ENCODE data around the gene ERRFI1.
"Not testable (repeated sequence)": the region's sequence is repeated elsewhere in the genome, so short reads cannot be mapped to it uniquely, and the experiment has no call there.

ERRFI1 gene, protein sequence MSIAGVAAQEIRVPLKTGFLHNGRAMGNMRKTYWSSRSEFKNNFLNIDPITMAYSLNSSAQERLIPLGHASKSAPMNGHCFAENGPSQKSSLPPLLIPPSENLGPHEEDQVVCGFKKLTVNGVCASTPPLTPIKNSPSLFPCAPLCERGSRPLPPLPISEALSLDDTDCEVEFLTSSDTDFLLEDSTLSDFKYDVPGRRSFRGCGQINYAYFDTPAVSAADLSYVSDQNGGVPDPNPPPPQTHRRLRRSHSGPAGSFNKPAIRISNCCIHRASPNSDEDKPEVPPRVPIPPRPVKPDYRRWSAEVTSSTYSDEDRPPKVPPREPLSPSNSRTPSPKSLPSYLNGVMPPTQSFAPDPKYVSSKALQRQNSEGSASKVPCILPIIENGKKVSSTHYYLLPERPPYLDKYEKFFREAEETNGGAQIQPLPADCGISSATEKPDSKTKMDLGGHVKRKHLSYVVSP

DNA sequence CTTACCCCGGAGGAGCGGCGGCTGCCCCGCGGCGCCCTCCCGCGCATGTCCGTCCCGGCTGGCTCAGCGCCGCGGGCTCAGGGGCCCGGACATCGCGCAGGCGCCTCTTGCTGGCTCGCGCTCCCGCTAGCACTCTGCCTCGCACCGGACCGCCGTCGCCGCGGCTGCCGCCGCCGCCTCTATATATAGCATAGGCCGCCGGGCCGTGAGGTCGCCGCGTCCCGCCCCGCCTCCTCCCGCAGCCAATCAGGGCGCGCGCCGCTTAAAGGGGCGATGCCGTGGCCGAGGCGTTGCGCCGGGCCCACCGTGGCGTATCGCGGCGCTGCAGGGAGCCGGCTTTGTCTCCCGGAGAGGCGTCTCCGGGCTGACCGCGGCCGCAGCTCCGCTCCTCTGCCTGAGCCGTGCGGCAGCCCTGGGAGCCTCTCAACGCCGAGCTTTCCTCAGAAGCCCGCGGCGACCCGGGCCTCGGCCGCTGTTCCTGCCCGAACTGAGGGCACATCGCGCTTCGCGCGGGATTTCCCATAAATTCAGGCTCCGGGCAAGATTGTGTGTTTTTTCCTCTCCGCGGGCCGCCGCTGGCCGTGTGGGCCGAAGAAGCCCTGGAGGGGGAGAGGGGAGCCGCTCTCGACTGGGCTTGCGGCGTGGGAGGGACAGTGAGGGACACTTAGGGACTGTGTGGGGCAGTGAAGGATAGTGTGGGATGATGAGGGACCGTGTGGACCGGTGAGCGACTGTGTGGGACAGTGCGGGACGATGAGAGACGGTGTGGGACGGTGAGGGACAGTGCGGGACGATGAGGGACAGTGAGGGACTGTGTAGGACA lies at the start of gene ERRFI1:
Gene ERRFI1 (minus strand): TSS at position 157 of the 823 bp plus-strand sequence. CDS start 10,690 bp downstream, outside the sequence.
- DNase-seq (ENCODE audit: low spot score): peak; percentile 98

DNA sequence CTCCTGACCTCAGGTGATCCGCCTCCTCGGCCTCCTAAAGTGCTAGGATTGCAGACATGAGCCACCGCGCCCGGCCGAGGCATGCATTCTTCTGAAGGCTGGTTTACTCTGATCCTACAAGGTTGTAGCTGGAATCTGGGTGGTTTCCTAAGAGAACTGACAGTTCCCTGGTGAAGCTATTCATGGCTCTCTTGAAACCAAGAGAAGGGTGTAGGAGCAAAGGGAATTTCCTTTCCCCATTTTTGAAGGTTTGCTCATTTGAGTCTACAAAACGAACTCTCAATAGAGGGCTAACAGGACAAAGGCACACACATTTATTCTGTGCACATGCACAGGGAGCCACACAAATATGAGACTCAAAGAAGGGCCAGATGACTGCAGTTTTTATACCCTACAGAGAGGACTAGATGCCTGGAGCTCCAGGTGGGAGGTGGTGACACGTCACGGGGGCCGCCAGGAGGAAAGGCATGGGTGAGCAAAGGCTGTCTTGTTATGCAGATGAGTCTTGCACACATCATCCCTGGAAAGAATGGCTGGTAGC lies 49.5 kb upstream of the ERRFI1 start:
- DNase-seq (ENCODE audit: low spot score): no peak

DNA sequence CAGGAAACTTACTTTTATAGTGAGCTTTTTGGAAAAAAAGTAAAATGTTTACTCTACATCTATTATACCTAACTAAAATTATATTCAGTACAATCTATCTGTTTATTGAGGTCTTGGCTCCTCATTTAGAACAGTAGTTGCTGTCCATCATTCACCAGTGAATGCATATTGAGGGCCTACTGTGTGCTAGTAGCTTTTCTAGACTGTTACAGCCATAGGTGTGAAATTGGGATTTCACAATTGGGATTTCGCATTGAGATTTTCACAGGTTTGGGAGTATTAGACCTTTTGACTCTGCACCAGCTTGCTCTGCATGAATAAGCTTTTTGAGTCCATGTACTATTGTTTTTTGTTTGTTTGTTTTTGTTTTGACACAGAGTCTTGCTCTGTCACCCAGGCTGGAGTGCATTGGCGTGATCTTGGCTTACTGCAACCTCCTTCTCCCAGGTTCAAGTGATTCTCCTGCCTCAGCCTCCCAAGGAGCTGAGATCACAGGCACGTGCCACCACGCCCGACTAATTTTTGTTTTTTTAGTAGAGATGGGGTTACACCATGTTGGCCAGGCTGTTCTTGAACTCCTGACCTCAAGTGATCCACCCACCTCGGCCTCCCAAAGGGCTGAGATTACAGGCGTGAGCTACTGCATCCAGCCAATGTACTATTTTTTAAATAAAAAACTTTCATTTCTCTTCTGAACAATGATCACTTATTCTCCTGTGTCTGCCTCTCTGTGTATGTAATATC lies 47.2 kb upstream of the ERRFI1 start:
- no peak for DNase-seq (ENCODE audit: low spot score)

DNA sequence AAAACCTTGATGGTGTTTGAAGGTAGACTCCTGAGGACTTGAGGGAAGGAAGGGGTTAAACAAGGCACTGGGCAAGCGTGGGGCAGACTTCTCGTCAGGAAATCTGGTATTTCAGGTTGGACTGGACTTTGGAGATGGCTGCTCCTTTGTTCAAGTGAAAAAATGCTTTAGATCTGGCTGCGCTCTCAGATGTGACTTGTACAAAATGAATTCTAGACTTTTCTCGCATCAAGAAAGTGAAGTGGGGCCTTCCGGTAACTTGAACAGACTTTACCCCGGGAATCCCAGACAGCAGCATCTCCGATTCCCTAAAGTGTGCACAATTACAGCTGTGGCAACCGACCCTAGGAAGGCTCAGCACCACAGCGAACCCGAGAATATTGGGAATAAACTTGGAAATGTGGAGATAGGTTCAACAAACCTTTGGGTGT lies 44.3 kb upstream of the ERRFI1 start:
- no peak for DNase-seq (ENCODE audit: low spot score)

DNA sequence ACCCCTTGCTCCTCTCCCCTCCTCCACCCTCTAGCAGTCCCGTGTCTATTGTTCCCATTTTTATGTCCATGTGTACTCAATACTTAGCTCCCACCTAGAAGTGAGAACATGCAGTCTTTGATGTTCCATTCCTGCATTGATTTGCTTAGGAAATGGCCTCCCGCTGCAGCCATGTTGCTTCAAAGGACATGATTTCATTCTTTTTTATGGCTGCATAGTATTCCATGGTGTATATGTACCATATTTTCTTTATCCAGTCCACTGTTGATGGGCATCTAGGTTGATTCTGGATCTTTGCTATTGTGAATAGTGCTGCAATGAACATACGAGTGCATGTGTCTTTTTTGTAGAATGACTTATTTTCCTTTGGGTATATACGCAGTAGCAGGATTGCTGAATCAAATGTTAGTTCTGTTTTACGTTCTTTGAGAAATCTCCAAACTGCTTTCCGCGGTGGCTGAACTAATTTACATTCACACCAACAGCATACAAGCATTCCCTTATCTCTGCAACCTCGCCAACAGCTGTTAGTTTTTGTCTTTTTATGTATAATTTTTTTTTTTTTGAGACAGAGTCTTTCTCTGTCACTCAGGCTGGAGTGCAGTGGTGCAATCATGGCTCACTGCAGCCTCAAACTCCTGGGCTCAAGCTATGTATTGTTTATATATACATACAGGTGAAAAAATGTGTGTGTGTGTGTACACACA lies 43.7 kb upstream of the ERRFI1 start:
- DNase-seq (ENCODE audit: low spot score): not testable (repeated sequence)

DNA sequence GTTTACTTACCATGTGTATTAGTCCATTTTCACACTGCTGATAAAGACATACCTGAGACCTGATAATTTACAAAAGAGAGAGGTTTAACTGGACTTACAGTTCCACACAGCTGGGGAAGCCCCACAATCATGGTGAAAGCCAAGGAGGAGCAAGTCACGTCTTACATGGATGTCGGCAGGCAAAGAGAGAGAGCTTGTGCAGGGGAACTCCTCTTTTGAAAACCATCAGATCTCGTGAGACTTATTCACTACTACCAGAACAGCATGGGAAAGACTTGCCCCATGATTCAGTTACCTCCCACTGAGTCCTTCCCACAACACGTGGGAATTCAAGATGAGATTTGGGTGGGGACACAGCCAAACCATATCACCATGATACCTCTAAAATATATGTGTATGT lies 39.3 kb upstream of the ERRFI1 start:
- no peak for DNase-seq (ENCODE audit: low spot score)

DNA sequence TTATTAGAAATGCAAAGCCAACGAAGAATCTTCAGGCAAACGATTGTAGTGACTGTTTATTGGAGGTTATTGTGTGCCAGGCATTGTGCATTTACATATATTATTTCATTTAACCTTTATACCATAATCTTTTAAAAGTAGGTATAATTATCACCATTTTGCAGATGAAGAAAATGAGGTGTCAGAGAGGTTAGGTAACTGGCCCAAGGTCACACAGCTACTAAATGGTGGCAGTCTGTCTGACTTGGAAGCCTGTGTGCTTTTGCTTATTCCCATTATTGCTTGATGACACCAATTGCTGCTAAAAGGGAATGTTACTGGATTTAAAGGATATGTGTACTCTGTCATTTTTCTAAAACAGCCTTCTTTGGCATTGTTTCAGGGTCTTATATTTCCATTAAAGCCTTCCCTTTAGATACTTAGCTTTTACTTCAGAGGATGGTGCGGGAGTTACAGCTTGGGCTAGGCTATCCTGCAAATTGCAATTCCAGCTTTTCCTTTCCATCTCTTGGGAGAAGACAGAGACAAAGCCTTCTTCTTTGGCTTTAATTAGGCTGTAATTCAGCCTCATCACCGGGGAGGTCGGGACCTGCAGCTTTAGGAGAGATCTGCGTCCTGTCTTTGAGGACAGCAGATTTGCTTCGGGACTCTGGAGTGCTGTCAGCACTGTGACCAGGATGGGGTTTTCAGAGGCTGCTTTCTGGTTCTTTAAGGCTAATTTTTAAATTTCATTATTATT lies 37.4 kb upstream of the ERRFI1 start:
- no peak for DNase-seq (ENCODE audit: low spot score)

DNA sequence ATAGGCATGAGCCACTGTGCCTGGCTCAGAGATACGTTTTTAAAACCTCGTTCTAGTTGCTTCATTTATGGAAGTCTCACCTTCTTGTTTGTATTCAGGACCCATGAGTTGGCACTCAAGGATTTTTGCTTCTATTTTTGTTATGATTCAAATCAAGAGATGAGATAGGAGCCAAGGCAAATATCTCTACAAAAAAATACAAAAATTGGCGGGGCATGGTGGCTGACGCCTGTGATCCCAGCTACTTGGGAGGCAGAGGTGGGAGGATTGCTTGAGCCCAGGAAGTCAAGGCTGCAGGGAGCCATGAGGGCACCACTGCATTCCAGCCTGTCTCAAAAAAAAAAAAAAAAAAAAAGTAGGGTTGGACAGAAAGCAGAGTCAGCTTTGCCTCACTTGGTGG lies 36.8 kb upstream of the ERRFI1 start:
- DNase-seq (ENCODE audit: low spot score): no peak

DNA sequence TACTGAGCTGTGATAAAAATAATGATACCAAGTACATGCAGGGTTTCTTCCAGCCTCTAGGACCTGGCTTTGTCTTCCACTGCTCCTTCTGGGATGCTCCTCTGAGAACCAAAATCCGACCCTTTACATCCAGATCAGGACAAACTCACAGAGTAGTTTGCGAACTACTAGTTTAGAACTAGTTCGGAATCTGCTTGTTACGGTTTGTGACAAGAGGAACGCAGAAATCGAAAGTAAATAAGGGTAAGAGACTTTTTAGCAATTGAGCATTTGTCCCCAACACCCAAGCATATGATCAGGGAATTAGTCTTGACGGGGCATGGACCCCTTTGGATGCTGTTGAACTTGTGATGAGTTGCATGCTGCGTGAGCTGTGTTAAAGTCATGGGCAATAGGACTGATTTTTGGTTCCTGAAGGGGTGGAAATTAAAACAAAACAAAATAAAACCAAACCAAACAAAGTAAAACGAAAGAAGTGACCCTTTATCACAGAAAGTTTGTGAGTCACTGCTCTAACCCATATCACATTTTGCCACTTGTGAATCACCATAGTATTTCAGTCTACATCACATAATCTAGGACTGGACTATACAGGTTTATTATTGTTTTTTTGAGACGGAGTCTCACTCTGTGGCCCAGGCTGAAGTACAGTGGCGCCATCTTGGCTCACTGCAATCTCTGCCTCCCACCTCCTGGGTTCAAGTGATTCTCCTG lies 35.7 kb upstream of the ERRFI1 start:
- no peak for DNase-seq (ENCODE audit: low spot score)

DNA sequence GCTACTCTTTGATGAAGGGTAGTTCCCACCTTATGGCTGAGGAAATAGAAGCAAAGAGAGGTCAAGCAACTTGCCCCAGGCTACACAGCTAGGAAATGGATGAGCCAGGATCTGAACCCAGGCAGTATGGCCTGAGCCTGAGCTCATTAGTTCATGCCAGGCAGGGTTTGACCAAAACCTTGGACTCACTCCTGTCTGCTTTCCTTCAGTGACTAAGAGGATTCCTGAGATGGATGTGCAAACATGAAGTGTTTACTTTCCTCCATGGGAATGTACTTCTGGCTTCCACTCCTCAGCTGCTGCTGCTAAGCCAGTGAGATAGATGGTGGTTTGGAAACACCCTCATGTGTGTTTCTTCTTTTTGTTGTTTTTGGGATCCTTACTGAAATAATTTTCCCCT lies 35.1 kb upstream of the ERRFI1 start:
- peak; percentile 89 for DNase-seq (ENCODE audit: low spot score)

DNA sequence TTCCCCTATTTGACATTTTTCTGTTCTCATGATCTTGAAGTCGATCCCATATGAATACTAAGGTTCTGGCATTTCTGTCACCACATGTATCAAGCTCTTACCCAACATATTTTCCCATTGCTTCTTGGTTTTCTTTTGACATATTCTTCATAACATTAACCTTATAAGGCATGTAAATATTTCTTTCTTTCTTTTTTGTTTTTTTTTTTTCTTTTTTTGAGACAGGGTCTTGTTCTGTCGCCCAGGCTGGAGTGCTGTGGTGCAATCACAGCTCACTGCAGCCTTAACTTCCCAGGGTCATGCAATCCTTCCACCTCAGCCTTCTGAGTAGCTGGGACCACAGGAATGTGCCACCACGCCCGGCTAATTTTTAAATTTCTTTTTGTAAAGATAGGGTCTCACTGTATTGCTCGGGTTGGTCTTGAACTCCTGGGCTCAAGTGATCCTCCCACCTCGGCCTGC lies 33.1 kb upstream of the ERRFI1 start:
- DNase-seq (ENCODE audit: low spot score): peak; percentile 52

DNA sequence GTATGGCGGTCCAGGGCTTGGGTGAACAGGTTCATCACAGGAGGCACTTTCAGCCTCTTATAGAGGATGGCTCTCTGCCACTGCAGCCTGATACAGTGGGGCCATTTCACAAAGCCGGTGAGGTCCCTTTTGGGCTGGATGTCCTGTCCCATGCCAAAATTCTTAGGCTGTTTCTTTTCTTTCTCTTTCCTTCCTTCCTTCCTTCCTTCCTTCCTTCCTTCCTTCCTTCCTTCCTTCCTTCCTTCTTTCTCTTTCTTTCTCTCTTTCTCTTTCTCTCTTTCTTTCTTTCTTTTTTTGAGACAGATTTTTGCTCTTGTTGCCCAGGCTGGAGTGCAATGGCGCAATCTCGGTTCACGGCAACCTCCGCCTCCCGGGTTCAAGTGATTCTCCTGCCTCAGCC lies 31.7 kb upstream of the ERRFI1 start:
- not testable (repeated sequence) for DNase-seq (ENCODE audit: low spot score)

DNA sequence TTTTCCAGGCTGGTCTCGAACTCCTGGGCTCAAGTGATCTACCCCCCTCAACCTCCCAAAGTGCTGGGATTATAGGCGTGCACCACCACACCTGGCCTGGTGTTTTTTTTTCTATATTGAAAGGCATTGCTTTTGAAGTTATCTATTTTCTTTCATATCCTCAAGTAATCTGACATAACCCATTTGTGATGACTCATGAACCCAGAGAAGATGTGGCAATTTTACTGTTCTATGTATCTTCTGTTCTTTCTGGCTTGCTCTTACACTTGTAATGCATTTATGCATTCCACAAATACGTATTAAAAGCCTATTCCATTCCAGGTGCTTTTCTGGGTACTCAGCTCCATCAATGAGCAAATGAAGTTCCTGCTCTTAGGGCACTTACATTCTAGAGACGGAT lies 29.9 kb upstream of the ERRFI1 start:
- DNase-seq (ENCODE audit: low spot score): peak; percentile 74

DNA sequence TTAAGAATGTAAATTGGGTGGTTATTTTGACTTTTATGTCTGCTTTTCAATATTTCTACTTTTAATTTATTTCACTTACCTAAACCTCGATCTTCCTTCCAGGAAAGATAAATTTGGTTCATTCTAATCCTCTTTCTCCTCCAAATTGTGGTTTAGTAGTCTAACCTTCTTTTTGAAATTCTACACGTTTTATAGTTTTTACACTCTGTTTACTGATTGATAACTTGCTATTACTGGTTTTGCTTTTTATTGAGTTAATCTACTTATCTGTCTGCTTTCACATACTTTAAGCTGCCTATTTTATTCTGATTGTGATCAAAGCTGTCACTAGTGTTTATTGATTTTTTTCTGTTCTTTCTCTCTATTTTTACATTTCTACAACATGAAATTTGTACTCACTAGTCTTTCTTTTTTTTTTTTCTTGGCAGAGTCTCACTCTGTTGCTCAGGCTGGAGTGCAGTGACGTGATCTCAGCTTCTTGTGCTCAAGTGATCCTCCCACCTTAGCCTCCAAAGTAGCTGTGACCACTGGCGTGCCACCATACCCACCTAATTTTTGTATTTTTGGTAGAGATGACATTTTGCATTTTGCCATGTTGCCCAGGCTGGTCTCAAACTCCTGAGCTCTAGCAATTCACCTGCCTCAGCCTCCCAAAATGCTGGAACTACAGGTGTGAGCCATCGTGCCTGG lies 27.9 kb upstream of the ERRFI1 start:
- no peak for DNase-seq (ENCODE audit: low spot score)

DNA sequence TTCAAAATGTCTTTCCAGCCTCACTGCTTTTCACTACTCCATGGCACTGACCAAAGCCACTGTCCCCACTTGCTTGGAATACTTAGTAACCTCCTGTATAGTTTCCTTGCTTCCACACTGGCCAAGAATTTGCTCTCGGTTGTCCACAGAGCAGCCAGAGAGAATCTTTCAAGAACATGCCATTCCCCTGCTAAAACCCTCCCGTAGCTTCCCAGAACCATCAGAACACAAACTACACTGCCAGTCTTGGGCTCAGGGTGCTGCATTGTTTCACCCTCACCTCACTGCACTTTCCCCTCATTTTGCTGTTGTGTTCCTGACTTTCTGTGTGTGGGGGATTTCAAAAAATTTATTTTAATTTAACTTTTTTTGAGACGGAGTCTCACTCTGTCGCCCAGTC lies 25.5 kb upstream of the ERRFI1 start:
- DNase-seq (ENCODE audit: low spot score): no peak

DNA sequence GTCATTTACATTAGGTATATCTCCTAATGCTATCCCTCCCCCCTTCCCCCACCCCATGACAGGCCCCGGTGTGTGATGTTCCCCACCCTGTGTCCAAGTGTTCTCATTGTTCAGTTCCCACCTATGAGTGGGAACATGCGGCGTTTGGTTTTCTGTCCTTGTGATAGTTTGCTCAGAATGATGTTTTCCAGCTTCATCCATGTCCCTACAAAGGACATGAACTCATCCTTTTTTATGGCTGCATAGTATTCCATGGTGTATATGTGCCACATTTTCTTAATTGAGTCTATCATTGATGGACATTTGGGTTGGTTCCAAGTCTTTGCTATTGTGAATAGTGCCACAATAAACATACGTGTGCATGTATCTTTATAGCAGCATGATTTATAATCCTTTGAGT lies 23.1 kb upstream of the ERRFI1 start:
- DNase-seq (ENCODE audit: low spot score): not testable (repeated sequence)

DNA sequence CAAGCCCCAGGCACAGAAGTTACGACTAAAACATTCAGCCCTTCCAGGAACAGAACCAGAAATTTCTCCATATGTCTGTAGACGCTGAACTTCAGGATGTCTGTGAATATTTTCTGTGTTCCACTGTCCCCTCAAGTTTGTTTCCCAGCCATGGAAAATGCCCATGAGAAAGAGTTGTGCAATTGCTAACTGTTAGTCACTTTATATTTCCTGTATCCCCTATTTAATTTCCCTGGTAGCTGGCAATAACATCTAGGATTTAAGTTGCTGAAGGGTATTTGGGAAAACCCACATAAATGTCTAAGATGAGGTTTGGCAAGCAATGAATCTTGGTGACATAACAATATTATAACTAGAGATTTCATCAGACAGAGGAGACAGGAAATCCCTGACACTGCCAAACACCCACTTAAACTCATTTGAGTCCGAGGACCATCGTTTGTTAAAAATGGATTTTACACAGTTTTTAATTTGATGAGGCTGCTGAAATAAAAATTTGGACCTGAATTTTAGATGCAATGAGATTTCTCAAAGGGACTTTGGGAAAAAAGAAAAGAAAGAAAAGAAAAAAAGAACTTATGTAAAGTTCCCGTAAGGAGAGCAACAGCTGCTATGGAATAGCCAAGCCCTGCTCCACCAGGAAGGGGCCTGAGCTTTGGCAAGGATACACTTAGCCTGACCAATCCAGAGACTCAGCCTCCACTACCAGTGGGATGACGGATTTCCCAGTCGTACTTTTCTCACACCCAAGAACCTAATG lies 21.8 kb upstream of the ERRFI1 start:
- peak; percentile 57 for DNase-seq (ENCODE audit: low spot score)

DNA sequence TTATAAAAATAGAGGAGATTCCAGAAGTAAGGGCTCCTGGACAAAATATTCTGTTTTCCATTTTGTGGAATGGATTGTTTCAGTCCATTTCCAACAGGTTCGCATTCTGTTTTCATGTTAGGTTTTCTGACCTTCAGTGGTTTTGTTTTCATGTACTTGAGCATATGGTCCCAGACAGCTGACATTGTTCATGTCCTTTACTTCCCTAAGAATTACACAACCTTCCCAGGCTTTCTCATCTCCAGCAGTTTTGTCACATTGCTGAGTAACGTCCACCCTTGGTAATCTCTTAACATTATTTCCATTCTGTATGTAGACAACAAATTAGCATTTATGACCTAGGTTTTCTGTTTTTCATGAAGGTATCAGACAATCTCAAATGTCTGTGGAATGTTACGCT lies 21.0 kb upstream of the ERRFI1 start:
- no peak for DNase-seq (ENCODE audit: low spot score)

DNA sequence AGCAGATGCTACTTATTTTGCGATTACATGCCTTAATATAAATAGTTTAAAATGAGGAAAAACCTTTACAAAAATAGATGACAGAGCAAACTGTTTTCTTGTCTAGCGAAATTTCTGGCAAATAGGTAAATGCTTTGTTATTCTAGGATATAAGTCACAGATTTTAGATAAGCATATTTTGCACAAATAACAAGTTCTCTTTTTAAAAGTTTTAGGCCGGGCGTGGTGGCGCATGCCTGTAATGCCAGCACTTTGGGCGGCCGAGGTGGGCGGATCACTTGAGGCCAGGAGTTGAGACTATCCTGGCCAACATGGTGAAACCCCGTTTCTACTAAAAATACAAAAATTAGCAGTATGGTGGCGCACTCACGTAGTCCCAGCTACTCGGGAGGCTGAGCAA lies 20.3 kb upstream of the ERRFI1 start:
- DNase-seq (ENCODE audit: low spot score): no peak
